ENCODE measurements around the gene B3GAT1.

Gene B3GAT1

GRCh38 chr11:134358165-134358855 lies 53.7 kb downstream of the B3GAT1 start:
- Histone ChIP-seq H3K27me3 (peaks cover 15% of the 10 kb centered on the region), H3K36me3 (no peaks in the 10 kb centered on the region), H3K4me1 (ENCODE audit: control insufficient read depth in 1 of 2, insufficient read depth in 1 of 2, low read depth in 1 of 2, low read length in 1 of 2) (no peaks in the 10 kb centered on the region), H3K27ac (no peak overlapping the region), H3K4me3 (ENCODE audit: low read depth in 1 of 2, low read length in 1 of 2) (no peak overlapping the region), H3K9me3 (no peaks in the 10 kb centered on the region)
- no peak for TF ChIP-seq CTCF (IDR thresholded peaks at IDR 0.05)

GRCh38 chr11:134357545-134357839 lies 54.5 kb downstream of the B3GAT1 start:
- Histone ChIP-seq H3K27me3 (peaks cover 15% of the 10 kb centered on the region), H3K36me3 (no peaks in the 10 kb centered on the region), H3K4me3 (ENCODE audit: low read depth in 1 of 2, low read length in 1 of 2) (no peak overlapping the region), H3K4me1 (ENCODE audit: control insufficient read depth in 1 of 2, insufficient read depth in 1 of 2, low read depth in 1 of 2, low read length in 1 of 2) (no peaks in the 10 kb centered on the region), H3K9me3 (no peaks in the 10 kb centered on the region), H3K27ac (no peak overlapping the region)
- TF ChIP-seq CTCF (IDR thresholded peaks at IDR 0.05): no peak

- no peaks in the 10 kb centered on the region for H3K4me1 ChIP-seq (ENCODE audit: control insufficient read depth in 1 of 2, insufficient read depth in 1 of 2, low read depth in 1 of 2, low read length in 1 of 2)
- no peak overlapping the region for H3K27ac ChIP-seq
- H3K4me3 ChIP-seq (ENCODE audit: low read depth in 1 of 2, low read length in 1 of 2): no peak overlapping the region
These were observed 55.1 kb downstream of the B3GAT1 start for GRCh38 chr11:134356656-134357544.

GRCh38 chr11:134355656-134356055 lies 56.4 kb downstream of the B3GAT1 start:
- no peaks in the 10 kb centered on the region for H3K36me3 ChIP-seq
- H3K9me3 ChIP-seq: no peaks in the 10 kb centered on the region
- no peak overlapping the region for H3K27ac ChIP-seq
- H3K4me3 ChIP-seq (ENCODE audit: low read depth in 1 of 2, low read length in 1 of 2): no peak overlapping the region
- TF ChIP-seq CTCF (IDR thresholded peaks at IDR 0.05): no peak
- peaks cover 12% of the 10 kb centered on the region for H3K27me3 ChIP-seq
- H3K4me1 ChIP-seq (ENCODE audit: control insufficient read depth in 1 of 2, insufficient read depth in 1 of 2, low read depth in 1 of 2, low read length in 1 of 2): no peaks in the 10 kb centered on the region

More at GRCh38 chr11:134356656-134357544, 55.1 kb downstream of the B3GAT1 start:
- peaks cover 15% of the 10 kb centered on the region for H3K27me3 ChIP-seq
- H3K36me3 ChIP-seq: no peaks in the 10 kb centered on the region
- no peaks in the 10 kb centered on the region for H3K9me3 ChIP-seq
- no peak for TF ChIP-seq CTCF (IDR thresholded peaks at IDR 0.05)

GRCh38 chr11:134355136-134355535 lies 56.9 kb downstream of the B3GAT1 start:
- no peak for TF ChIP-seq CTCF (IDR thresholded peaks at IDR 0.05)
- Histone ChIP-seq H3K4me1 (ENCODE audit: control insufficient read depth in 1 of 2, insufficient read depth in 1 of 2, low read depth in 1 of 2, low read length in 1 of 2) (no peaks in the 10 kb centered on the region), H3K4me3 (ENCODE audit: low read depth in 1 of 2, low read length in 1 of 2) (no peak overlapping the region), H3K9me3 (no peaks in the 10 kb centered on the region), H3K36me3 (no peaks in the 10 kb centered on the region), H3K27me3 (peaks cover 6% of the 10 kb centered on the region), H3K27ac (no peak overlapping the region)
